SK-N-SH treated with all-trans-retinoic acid at 6 μM for 48 hours (cell line): ENCODE measurements around the gene BORCS6.
"Not testable (repeated sequence)": the region's sequence is repeated elsewhere in the genome, so short reads cannot be mapped to it uniquely, and the experiment has no call there.

Source experiments
- ARNTL ChIP-seq: fragments of 450-650 bp; formaldehyde crosslinking; IDR thresholded peaks from 2 replicates; pipeline ENCODE4 v1.5.0; 2020; ENCODE audit warnings: low read depth, mild to moderate bottlenecking, moderate library complexity, borderline replicate concordance
- BACH2 ChIP-seq: fragments of 250-450 bp; sonication (Bioruptor Pico); IDR thresholded peaks from 2 replicates; pipeline ENCODE4 v1.9.0; 2021; ENCODE audit warnings: mild to moderate bottlenecking, borderline replicate concordance
- CREB5 ChIP-seq: fragments of 250-450 bp; sonication (Bioruptor Pico); IDR thresholded peaks from 2 replicates; pipeline ENCODE4 v1.5.1; 2020; ENCODE audit warnings: low read depth, mild to moderate bottlenecking, moderate library complexity
- CSDC2 ChIP-seq: fragments of 250-450 bp; sonication (Bioruptor Pico); IDR thresholded peaks from 2 replicates; pipeline ENCODE4 v1.5.0; 2020; ENCODE audit warnings: mild to moderate bottlenecking, moderate library complexity
- PATZ1 ChIP-seq: fragments of 250-450 bp; sonication (Bioruptor Pico); IDR thresholded peaks from 2 replicates; pipeline ENCODE4 v1.8.0; 2020; ENCODE audit warnings: mild to moderate bottlenecking, moderate library complexity, borderline replicate concordance
- POU6F1 ChIP-seq: fragments of 250-450 bp; sonication (Bioruptor Pico); IDR thresholded peaks from 2 replicates; pipeline ENCODE4 v1.8.0; 2021; ENCODE audit warnings: low read depth, mild to moderate bottlenecking, moderate library complexity, borderline replicate concordance
- PPARA ChIP-seq: fragments of 250-450 bp; sonication (Bioruptor Pico); IDR thresholded peaks from 2 replicates; pipeline ENCODE4 v1.5.0; 2020; ENCODE audit warnings: mild to moderate bottlenecking, borderline replicate concordance
- RARB ChIP-seq: fragments of 250-450 bp; sonication (Bioruptor Pico); IDR thresholded peaks from 2 replicates; pipeline ENCODE4 v1.8.0; 2021; ENCODE audit warnings: mild to moderate bottlenecking, moderate library complexity
- TCF4 ChIP-seq: fragments of 250-450 bp; sonication (Bioruptor Pico); IDR thresholded peaks from 2 replicates; pipeline ENCODE4 v1.8.0; 2021; ENCODE audit warnings: mild to moderate bottlenecking, moderate library complexity, borderline replicate concordance
- TSHZ2 ChIP-seq: fragments of 250-450 bp; sonication (Bioruptor Pico); IDR thresholded peaks from 2 replicates; pipeline ENCODE4 v1.5.0; 2020; ENCODE audit warnings: mild to moderate bottlenecking, moderate library complexity
- ZC3H10 ChIP-seq: fragments of 250-450 bp; sonication (Bioruptor Pico); IDR thresholded peaks from 2 replicates; pipeline ENCODE4 v1.5.1; 2021; ENCODE audit warnings: mild to moderate bottlenecking, moderate library complexity
- ZFP3 ChIP-seq: fragments of 250-450 bp; sonication (Bioruptor Pico); IDR thresholded peaks from 2 replicates; pipeline ENCODE4 v1.5.0; 2020; ENCODE audit warnings: mild to moderate bottlenecking, moderate library complexity
- ZFP30 ChIP-seq: fragments of 450-650 bp; formaldehyde crosslinking; IDR thresholded peaks from 2 replicates; pipeline ENCODE4 v1.5.0; 2022; ENCODE audit warnings: mild to moderate bottlenecking, moderate library complexity
- ZNF8 ChIP-seq: fragments of 450-650 bp; formaldehyde crosslinking; IDR thresholded peaks from 2 replicates; pipeline ENCODE4 v1.5.0; 2020; ENCODE audit warnings: mild to moderate bottlenecking, moderate library complexity

- not testable (repeated sequence) for TF ChIP-seq ZFP3; ZNF8 (CRISPR knock-in tag); TSHZ2 (CRISPR knock-in tag); ZC3H10 (CRISPR knock-in tag); BACH2 (CRISPR knock-in tag); CREB5 (CRISPR knock-in tag); POU6F1 (CRISPR knock-in tag); PATZ1 (CRISPR knock-in tag); ARNTL; PPARA (CRISPR knock-in tag); RARB (CRISPR knock-in tag); ZFP30 (CRISPR knock-in tag); CSDC2; TCF4 (CRISPR knock-in tag)
Measured at GRCh38 chr17:8170186-8170585, 19.8 kb downstream of the BORCS6 start.
